Osteocyte (in vitro differentiated cells): ENCODE results near the gene BACH2. TPM values are rescaled to one million over a fixed set of nuclear protein-coding genes. Genes with fewer than 3 reads are reported as not detected.
A peak's percentile ranks its signal among the peaks of the same experiment; 100 is the strongest.
"Not testable (repeated sequence)": the region's sequence is repeated elsewhere in the genome, so short reads cannot be mapped to it uniquely, and the experiment has no call there.

Experiments used
- DNase-seq: peaks from one replicate; pipeline ENCODE4 v3.0.0; 2021; ENCODE audit warnings: mixed read lengths; ENCODE audit not compliant: unreplicated experiment; ENCODE audit errors: extremely low spot score
- H3K27ac Mint-ChIP-seq: one replicate; pipeline ENCODE4 v1.8.0; 2021; ENCODE audit warnings: mild to moderate bottlenecking, mixed read lengths; ENCODE audit not compliant: unreplicated experiment
- H3K27me3 Mint-ChIP-seq: one replicate; pipeline ENCODE4 v1.8.0; 2021; ENCODE audit warnings: mixed read lengths; ENCODE audit not compliant: unreplicated experiment
- H3K36me3 Mint-ChIP-seq: one replicate; pipeline ENCODE4 v1.8.0; 2021; ENCODE audit warnings: mixed read lengths; ENCODE audit not compliant: unreplicated experiment
- H3K4me1 Mint-ChIP-seq: one replicate; pipeline ENCODE4 v1.8.0; 2021; ENCODE audit warnings: mixed read lengths; ENCODE audit not compliant: unreplicated experiment
- H3K4me3 Mint-ChIP-seq: one replicate; pipeline ENCODE4 v1.8.0; 2021; ENCODE audit warnings: mild to moderate bottlenecking, moderate library complexity, mixed read lengths; ENCODE audit not compliant: unreplicated experiment
- H3K9me3 Mint-ChIP-seq: one replicate; pipeline ENCODE4 v1.8.0; 2021; ENCODE audit warnings: mixed read lengths; ENCODE audit not compliant: unreplicated experiment
- total RNA-seq: library from RNA; stranded (reverse); gene quantifications from 2 replicates; pipeline ENCODE4 v1.2.1, GENCODE V29; 2021
- TF ChIP-seq, protein P1 (sequence below): fragments of 200-600 bp; sonication (generic); IDR thresholded peaks from 2 replicates; pipeline ENCODE4 v1.5.0; 2021; ENCODE audit warnings: antibody characterized with exemption, mild to moderate bottlenecking, moderate library complexity

The BACH2 gene
- total RNA-seq, 1 donor from 2014 or later = 1.6 TPM

DNA sequence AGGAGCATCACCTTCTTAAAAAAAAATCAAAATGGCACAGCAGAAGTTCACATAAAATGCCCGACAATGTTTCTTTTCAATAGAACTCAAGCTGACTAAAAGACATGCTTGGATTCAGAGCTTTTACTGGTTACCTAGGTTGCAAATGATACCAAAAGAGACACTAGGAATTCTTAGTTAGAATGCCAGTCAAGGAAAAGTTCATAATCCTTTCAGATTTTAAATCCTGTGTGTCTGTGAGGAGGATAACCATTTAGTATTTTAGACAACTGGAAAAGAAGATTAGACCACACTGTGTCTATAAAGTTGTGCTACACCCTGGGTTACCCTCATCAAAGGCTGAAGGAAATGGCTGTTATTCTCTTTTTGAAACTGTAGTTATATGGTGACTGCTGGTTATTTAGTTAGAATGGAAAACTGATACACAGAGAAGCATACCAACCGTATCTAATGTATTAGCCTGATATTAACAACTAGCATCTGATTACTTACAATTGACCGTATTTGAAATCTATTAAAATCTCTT is 262.8 kb downstream of the BACH2 start:
- no peaks in the 10 kb centered on the region for H3K9me3 Mint-ChIP-seq
- no peaks in the 10 kb centered on the region for H3K4me1 Mint-ChIP-seq
- H3K4me3 Mint-ChIP-seq = no peak overlapping the region
- no peaks in the 10 kb centered on the region for H3K27me3 Mint-ChIP-seq
- no peak overlapping the region for H3K27ac Mint-ChIP-seq
- no peak for DNase-seq
- H3K36me3 Mint-ChIP-seq = no peaks in the 10 kb centered on the region
- TF ChIP-seq, protein P1, sequence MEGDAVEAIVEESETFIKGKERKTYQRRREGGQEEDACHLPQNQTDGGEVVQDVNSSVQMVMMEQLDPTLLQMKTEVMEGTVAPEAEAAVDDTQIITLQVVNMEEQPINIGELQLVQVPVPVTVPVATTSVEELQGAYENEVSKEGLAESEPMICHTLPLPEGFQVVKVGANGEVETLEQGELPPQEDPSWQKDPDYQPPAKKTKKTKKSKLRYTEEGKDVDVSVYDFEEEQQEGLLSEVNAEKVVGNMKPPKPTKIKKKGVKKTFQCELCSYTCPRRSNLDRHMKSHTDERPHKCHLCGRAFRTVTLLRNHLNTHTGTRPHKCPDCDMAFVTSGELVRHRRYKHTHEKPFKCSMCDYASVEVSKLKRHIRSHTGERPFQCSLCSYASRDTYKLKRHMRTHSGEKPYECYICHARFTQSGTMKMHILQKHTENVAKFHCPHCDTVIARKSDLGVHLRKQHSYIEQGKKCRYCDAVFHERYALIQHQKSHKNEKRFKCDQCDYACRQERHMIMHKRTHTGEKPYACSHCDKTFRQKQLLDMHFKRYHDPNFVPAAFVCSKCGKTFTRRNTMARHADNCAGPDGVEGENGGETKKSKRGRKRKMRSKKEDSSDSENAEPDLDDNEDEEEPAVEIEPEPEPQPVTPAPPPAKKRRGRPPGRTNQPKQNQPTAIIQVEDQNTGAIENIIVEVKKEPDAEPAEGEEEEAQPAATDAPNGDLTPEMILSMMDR = no peak

- H3K36me3 Mint-ChIP-seq, H3K4me3 Mint-ChIP-seq: not testable (repeated sequence)
Observed at GRCh38 chr6:90032489-90033212, 264.0 kb downstream of the BACH2 start.

GRCh38 chr6:90028995-90029635 is 267.5 kb downstream of the BACH2 start:
- Mint-ChIP-seq H3K9me3 (no peaks in the 10 kb centered on the region), H3K36me3 (no peaks in the 10 kb centered on the region), H3K27ac (no peak overlapping the region), H3K4me3 (no peak overlapping the region), H3K4me1 (peaks cover 8% of the 10 kb centered on the region), H3K27me3 (peaks cover 3% of the 10 kb centered on the region)
- no peak for DNase-seq
- TF ChIP-seq, protein P1 = no peak

More at GRCh38 chr6:90032489-90033212, 264.0 kb downstream of the BACH2 start:
- H3K27ac Mint-ChIP-seq, DNase-seq, H3K4me1 Mint-ChIP-seq, H3K9me3 Mint-ChIP-seq, H3K27me3 Mint-ChIP-seq: not testable (repeated sequence)

- H3K4me3 Mint-ChIP-seq = no peak overlapping the region
- TF ChIP-seq, protein P1 = no peak
- no peak overlapping the region for H3K27ac Mint-ChIP-seq
- H3K9me3 Mint-ChIP-seq = no peaks in the 10 kb centered on the region
- H3K36me3 Mint-ChIP-seq = no peaks in the 10 kb centered on the region
- H3K4me1 Mint-ChIP-seq = peaks cover 8% of the 10 kb centered on the region
- peaks cover 3% of the 10 kb centered on the region for H3K27me3 Mint-ChIP-seq
- no peak for DNase-seq
Observed at GRCh38 chr6:90028066-90028778, 268.4 kb downstream of the BACH2 start.

DNA sequence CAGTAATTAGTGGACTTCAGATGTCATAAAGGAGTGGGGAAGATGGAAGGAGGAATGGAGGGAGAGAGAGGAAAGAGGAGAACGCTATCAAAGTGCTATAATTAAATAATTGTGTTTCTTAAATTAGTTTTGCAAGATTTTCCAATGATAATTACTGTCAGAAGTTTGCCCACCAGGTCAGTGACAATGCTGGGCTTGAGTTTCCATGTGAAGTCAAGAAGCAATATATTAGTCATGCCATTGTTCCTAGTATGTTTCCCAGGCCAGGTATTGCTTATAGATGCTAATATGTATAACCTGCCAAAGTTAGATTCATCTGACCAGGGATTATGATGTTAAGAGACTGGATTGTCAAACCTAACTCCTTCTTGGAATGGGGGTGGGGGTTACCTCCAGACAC is 270.4 kb downstream of the BACH2 start:
- H3K27me3 Mint-ChIP-seq = peaks cover 3% of the 10 kb centered on the region
- no peak for DNase-seq
- TF ChIP-seq, protein P1 = no peak
- H3K27ac Mint-ChIP-seq = peak overlapping the region; percentile 17
- H3K4me3 Mint-ChIP-seq = no peak overlapping the region
- no peaks in the 10 kb centered on the region for H3K9me3 Mint-ChIP-seq
- no peaks in the 10 kb centered on the region for H3K36me3 Mint-ChIP-seq
- H3K4me1 Mint-ChIP-seq = peaks cover 8% of the 10 kb centered on the region
